Measurements from ENCODE around the gene TMEM87B. TPM values are rescaled to one million over a fixed set of nuclear protein-coding genes. Genes with fewer than 3 reads are reported as not detected.

TMEM87B gene
- total and polyA plus RNA-seq, 2 of the 8 experiments (the other 6 are each of a cell fraction or from before 2014, with no cell fraction given): 7.2 to 9.0 TPM

GRCh38 chr2:112144966-112145365, 89.9 kb downstream of the TMEM87B start (continued):
- TF ChIP-seq CHD7 (IDR thresholded peaks at IDR 0.05; ENCODE audit: insufficient replicate concordance, low read length) (no peak), BRCA1 (IDR thresholded peaks at IDR 0.05; ENCODE audit: low read depth, low read length) (no peak)

Measured in H1 (cell line).